Body of pancreas (tissue), 4 donors: Measurements from ENCODE around the gene REPIN1.

Source experiments
- POLR2A ChIP-seq, 3 donors: fragments of 450-650 bp; IDR thresholded peaks; one replicate each; pipeline ENCODE4 v1.6.1; 2016; ENCODE audit warnings: antibody characterized with exemption in 3 of 3, mild to moderate bottlenecking in 2 of 3
- TF ChIP-seq, protein P1 (sequence below), 7 experiments: fragments of 450-650 bp in 4 of 7; fragments of 200-600 bp in 3 of 7; sonication (generic) in 3 of 7; IDR thresholded peaks; one replicate each; pipeline ENCODE4 v1.5.1; 2016 to 2019; ENCODE audit warnings: antibody characterized with exemption in 7 of 7

DNA sequence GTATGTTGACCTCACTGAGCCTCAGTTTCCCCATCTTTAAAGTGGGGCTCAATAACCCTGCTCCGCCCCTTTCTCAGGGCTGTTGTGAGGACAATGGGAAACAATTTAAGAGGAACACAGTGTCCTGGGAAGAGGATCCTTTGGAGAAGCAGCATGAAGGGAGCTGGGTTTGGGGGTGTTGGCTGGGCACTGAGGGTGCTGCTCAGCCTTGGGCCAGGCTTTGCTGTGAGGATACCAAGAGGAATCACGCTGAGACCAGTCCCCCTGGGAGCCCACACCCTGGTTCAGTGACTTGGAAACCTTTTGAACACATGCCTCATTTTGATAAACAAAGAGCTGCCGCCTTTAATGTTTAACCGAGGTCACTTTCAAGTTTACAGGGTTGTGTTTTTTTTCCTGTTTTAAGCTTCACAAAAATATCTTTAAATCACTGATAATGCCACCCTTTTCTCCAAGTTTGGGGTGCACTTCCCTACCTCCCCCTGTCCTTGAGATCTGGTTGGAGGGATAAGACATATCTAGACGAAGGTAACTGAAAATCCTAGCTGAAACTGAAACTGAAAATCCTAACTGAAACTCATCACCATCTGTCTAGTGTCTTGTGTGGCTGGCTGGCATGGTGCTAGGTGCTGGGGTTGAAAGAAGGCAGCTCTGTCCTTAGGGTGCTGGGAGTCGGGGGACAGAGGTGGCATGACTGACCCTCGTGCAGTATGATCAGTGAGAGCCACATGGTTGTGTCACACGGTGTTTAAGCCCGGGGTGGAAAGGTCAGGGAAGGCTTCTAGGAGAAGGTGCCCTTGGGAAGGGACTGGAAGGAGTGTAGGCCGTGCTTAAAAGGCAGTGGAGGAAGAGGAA, 38.2 kb downstream of the REPIN1 start:
- peak in 2 of 3 donors; percentile 7 to 26 for TF ChIP-seq POLR2A (IDR thresholded peaks at IDR 0.05)
- TF ChIP-seq, protein P1, sequence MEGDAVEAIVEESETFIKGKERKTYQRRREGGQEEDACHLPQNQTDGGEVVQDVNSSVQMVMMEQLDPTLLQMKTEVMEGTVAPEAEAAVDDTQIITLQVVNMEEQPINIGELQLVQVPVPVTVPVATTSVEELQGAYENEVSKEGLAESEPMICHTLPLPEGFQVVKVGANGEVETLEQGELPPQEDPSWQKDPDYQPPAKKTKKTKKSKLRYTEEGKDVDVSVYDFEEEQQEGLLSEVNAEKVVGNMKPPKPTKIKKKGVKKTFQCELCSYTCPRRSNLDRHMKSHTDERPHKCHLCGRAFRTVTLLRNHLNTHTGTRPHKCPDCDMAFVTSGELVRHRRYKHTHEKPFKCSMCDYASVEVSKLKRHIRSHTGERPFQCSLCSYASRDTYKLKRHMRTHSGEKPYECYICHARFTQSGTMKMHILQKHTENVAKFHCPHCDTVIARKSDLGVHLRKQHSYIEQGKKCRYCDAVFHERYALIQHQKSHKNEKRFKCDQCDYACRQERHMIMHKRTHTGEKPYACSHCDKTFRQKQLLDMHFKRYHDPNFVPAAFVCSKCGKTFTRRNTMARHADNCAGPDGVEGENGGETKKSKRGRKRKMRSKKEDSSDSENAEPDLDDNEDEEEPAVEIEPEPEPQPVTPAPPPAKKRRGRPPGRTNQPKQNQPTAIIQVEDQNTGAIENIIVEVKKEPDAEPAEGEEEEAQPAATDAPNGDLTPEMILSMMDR (IDR thresholded peaks at IDR 0.05), result no peak
